ENCODE results near the gene LRRTM4.

DNA sequence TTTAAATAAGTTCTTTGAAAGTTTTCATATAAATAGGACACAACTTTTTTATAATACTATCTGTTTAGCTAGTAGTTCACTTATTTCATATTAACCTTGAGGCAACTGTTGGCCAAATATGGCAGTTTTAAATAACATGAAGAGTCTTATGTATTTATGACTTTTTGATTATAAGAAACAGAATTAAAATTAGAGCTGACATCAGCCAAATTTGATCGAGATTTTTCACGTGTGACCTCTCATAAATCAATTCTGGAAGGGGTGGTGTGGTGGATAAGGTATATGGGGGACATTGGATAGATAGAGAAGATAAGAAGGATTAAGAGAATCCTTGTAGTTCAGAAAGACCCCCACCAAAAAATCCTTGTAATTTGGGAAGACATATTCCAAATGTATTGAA, 776.6 kb downstream of the LRRTM4 start:
- TF ChIP-seq CTCF (IDR thresholded peaks at IDR 0.05) (no peak), REST (IDR thresholded peaks at IDR 0.05; ENCODE audit: low read depth, low read length) (no peak), FOXM1 (IDR thresholded peaks at IDR 0.05; ENCODE audit: low read depth) (no peak), POLR2AphosphoS5 (IDR thresholded peaks at IDR 0.05; ENCODE audit: low read depth, low read length) (no peak), RAD21 (IDR thresholded peaks at IDR 0.05; ENCODE audit: low read length) (no peak), EP300 (IDR thresholded peaks at IDR 0.05; ENCODE audit: borderline replicate concordance in 1 of 2, low read depth in 1 of 2, low read length in 1 of 2) (no peak), TAF1 (IDR thresholded peaks at IDR 0.05; ENCODE audit: borderline replicate concordance, low read depth, low read length) (no peak), RCOR1 (IDR thresholded peaks at IDR 0.05; ENCODE audit: low read length) (no peak), NFIC (IDR thresholded peaks at IDR 0.05; ENCODE audit: borderline replicate concordance) (no peak), MXI1 (IDR thresholded peaks at IDR 0.05; ENCODE audit: low read depth, low read length) (no peak)
- TF ChIP-seq, protein P1, sequence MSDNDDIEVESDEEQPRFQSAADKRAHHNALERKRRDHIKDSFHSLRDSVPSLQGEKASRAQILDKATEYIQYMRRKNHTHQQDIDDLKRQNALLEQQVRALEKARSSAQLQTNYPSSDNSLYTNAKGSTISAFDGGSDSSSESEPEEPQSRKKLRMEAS (IDR thresholded peaks at IDR 0.05; ENCODE audit: low read depth): no peak
- TF ChIP-seq, protein P2, sequence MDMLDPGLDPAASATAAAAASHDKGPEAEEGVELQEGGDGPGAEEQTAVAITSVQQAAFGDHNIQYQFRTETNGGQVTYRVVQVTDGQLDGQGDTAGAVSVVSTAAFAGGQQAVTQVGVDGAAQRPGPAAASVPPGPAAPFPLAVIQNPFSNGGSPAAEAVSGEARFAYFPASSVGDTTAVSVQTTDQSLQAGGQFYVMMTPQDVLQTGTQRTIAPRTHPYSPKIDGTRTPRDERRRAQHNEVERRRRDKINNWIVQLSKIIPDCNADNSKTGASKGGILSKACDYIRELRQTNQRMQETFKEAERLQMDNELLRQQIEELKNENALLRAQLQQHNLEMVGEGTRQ (IDR thresholded peaks at IDR 0.05; ENCODE audit: borderline replicate concordance, low read depth, low read length): no peak

Data from SK-N-SH (cell line).